HG03060 (cell line): ENCODE data around the gene PLXNA2.

Experiments
- ATAC-seq: cut with Tn5 transposase; IDR thresholded peaks from one replicate; pipeline ENCODE4 v1.9.1; 2021; ENCODE audit warnings: low read depth, moderate number of reproducible peaks; ENCODE audit not compliant: unreplicated experiment

The PLXNA2 gene

GRCh38 chr1:208207388-208208131 is 36.6 kb downstream of the PLXNA2 start:
- no peak for ATAC-seq

GRCh38 chr1:208206092-208206698 is 38.0 kb downstream of the PLXNA2 start:
- ATAC-seq, result no peak

- no peak for ATAC-seq
Observed at GRCh38 chr1:208205216-208206013, 38.8 kb downstream of the PLXNA2 start.

- ATAC-seq, result no peak
Observed at GRCh38 chr1:208204779-208205178, 39.4 kb downstream of the PLXNA2 start.

- ATAC-seq, result no peak
Observed at GRCh38 chr1:208203848-208204609, 40.2 kb downstream of the PLXNA2 start.

- no peak for ATAC-seq
Observed at GRCh38 chr1:208203127-208203847, 40.9 kb downstream of the PLXNA2 start.

GRCh38 chr1:208202333-208202995 is 41.7 kb downstream of the PLXNA2 start:
- ATAC-seq, result no peak

GRCh38 chr1:208201229-208201628 is 43.0 kb downstream of the PLXNA2 start:
- no peak for ATAC-seq

GRCh38 chr1:208200116-208200515 is 44.1 kb downstream of the PLXNA2 start:
- ATAC-seq, result no peak

GRCh38 chr1:208198236-208198635 is 45.9 kb downstream of the PLXNA2 start:
- ATAC-seq, result no peak

- no peak for ATAC-seq
Observed at GRCh38 chr1:208194944-208195343, 49.2 kb downstream of the PLXNA2 start.

- no peak for ATAC-seq
Observed at GRCh38 chr1:208192995-208193394, 51.2 kb downstream of the PLXNA2 start.

GRCh38 chr1:208190784-208191183 is 53.4 kb downstream of the PLXNA2 start:
- ATAC-seq, result no peak

GRCh38 chr1:208189716-208190115 is 54.5 kb downstream of the PLXNA2 start:
- ATAC-seq, result no peak

GRCh38 chr1:208189183-208189582 is 55.0 kb downstream of the PLXNA2 start:
- peak; percentile 52 for ATAC-seq

GRCh38 chr1:208188607-208189006 is 55.6 kb downstream of the PLXNA2 start:
- no peak for ATAC-seq

- peak; percentile 63 for ATAC-seq
Observed at GRCh38 chr1:208187499-208188041, 56.6 kb downstream of the PLXNA2 start.

- no peak for ATAC-seq
Observed at GRCh38 chr1:208185801-208186231, 58.4 kb downstream of the PLXNA2 start.

GRCh38 chr1:208184966-208185654 is 59.1 kb downstream of the PLXNA2 start:
- ATAC-seq, result no peak
